ENCODE measurements around the gene RFC2.

RFC2 gene

DNA sequence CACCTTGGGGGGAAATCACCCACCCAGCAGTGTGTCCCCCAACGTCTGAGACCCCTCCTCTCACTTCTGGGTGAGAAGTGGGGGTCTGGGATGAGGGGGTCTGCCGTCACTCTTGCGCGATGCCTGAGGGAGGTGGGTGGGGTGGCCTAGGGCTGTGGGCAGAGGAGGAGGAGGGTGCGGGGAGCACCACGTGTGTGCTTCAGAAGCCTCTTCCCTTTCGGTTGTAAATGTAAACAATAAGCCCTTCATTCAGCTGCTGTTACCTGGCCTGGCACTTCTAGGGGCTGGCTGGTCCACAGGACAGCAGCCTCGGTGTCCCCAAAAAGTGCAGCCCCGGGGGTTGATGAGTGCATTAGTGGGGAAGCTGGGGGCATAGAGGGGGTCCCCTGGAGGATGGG, 36.4 kb upstream of the RFC2 start:
- H3K4me3 ChIP-seq (ENCODE audit: low read depth in 1 of 2, low read length in 2 of 2) = peak overlapping the region; percentile 65 to 74
- H3K27me3 ChIP-seq (ENCODE audit: low read depth, low read length) = no peaks in the 10 kb centered on the region
- H3K4me1 ChIP-seq (ENCODE audit: control insufficient read depth in 1 of 2, insufficient read depth in 2 of 2, low read length in 2 of 2) = peaks cover 17 to 44% of the 10 kb centered on the region in 2 donors
- no peaks in the 10 kb centered on the region for H3K9me3 ChIP-seq (ENCODE audit: control insufficient read depth in 1 of 2, low read length in 2 of 2)
- peak overlapping the region; percentile 45 for H3K27ac ChIP-seq (ENCODE audit: low read length)
- H3K36me3 ChIP-seq (ENCODE audit: control insufficient read depth in 1 of 2, insufficient read depth in 2 of 2, low read length in 2 of 2) = no peaks in the 10 kb centered on the region

DNA sequence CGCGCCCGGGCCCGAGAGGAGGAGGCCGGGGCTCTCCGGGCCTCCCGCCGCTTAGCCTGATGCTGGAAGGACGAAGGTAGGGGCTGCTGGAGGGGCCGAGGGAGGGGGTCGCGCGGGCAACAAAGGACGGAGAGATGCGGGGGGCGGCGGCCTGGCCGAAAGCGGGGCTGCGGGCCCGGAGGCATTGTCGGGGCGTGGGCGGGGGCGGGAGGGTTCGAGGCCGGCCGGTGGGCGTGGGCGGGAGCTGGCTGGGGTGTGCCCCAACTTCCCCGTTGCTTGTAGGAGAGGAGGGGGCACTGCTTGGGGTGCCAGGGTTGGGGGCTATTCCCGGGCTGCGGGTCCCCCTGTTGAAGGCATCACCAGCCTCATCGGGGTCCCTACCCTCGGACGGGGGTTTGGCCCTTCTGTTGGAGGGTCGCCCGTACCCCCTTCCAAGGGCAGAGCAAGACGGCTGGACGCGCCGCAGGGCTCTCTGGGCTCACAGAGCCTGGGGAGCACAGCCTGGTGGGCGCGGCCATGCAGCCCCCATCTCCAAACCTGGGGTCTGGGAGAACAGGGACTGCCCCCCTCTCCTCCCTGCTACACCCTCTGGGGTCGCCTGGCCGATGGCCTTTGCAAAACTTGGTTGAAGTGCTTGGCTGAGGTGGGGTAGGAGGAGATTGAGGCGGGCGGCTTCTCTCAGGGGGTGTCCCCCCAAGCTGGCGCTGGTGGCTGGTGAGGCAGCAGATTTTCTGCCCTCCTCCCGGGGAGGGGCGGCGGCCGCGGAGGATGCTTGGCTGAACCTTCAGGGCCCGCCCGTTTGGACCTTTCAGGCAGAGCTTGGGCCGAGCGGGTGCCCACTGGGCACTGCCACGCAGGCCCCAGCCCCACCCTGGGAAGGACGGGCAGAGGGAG, 35.7 kb upstream of the RFC2 start:
- Histone ChIP-seq H3K36me3 (ENCODE audit: control insufficient read depth in 1 of 2, insufficient read depth in 2 of 2, low read length in 2 of 2) (no peaks in the 10 kb centered on the region), H3K27me3 (ENCODE audit: low read depth, low read length) (no peaks in the 10 kb centered on the region), H3K4me1 (ENCODE audit: control insufficient read depth in 1 of 2, insufficient read depth in 2 of 2, low read length in 2 of 2) (peaks cover 17 to 40% of the 10 kb centered on the region in 2 donors), H3K9me3 (ENCODE audit: control insufficient read depth in 1 of 2, low read length in 2 of 2) (no peaks in the 10 kb centered on the region), H3K27ac (ENCODE audit: low read length) (no peak overlapping the region), H3K4me3 (ENCODE audit: low read depth in 1 of 2, low read length in 2 of 2) (peak overlapping the region; percentile 65 to 74)

DNA sequence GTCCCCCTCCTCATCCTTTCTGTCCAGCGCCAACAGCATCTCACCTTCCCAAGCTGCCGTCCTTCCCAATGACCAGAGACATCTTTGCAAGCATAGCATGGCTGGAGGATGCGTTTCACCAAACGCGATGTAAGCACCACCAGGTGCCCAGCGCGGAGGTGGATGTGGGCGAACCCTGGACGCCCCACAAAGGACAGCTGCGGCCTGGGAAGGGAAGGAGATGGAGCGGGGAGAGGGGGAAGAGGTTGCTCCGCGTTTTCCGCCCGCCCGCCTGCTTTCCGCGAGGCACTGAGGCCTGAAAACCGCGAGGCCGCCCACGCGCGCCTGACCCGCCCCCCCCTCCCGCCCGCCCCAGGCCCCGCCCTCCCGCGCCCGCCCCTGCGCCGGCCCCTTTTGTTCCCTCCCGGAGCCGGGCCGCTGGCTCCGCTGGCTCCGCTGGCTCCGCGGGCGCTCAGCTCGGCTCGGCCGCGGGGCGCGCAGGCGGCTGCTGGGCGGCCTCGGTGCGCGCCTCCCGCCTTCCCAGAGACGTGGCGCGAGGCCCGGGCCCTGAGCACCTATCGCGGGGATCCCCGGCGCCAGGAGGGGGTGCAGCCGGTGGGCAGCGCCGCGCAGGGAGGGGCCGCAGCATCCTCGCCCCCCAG, 34.9 kb upstream of the RFC2 start, which contains the start of gene CLIP2:
Gene CLIP2 (plus strand): TSS at position 390 of the 641 bp plus-strand sequence. CDS start 28,140 bp downstream, outside the sequence.
- Histone ChIP-seq H3K9me3 (ENCODE audit: control insufficient read depth in 1 of 2, low read length in 2 of 2) (no peaks in the 10 kb centered on the region), H3K36me3 (ENCODE audit: control insufficient read depth in 1 of 2, insufficient read depth in 2 of 2, low read length in 2 of 2) (no peaks in the 10 kb centered on the region), H3K27ac (ENCODE audit: low read length) (peak within 1 kb of the TSS; percentile 1), H3K4me3 (ENCODE audit: low read depth in 1 of 2, low read length in 2 of 2) (peak within 1 kb of the TSS; percentile 69 to 74), H3K27me3 (ENCODE audit: low read depth, low read length) (no peaks in the 10 kb centered on the region), H3K4me1 (ENCODE audit: control insufficient read depth in 1 of 2, insufficient read depth in 2 of 2, low read length in 2 of 2) (peaks cover 11 to 34% of the 10 kb centered on the region in 2 donors)

DNA sequence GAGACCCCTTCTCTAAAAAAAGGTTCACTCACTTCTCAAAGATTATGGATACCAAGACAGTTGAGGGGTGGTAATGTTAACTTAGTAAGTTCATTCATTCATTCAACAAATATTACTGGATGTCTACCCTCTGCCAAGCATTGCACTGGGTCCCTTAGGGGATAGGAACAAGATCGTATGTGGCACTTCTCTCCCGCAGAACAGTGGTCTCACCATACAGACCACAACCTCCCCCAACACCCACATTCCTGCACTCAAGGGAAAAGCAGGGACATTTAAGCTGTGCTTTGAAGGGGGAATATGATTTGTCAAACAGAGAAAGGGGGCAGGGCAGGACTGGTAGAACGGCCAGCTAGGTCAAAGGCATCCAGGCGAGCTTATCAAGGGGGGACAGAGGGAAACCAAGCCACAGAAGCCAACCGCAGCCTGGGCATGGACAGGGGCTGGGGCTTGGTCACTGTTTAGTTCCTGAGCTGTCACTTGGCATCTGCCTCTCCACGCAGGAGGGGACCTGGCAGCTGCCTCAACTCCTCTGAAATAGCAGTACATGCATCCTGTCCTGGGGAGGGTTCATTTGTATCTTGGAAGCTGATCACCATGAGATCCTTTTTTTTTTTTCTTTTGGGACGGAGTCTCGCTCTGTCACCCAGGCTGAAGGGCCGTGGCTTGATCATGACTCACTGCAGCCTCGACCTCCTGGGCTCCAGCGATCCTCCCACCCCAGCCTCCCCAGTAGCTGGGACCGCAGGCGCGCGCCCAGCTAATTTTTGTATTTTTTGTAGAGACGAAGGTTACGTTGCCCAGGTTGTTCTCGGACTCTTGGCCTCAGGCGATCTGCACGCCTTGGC, 34.1 kb upstream of the RFC2 start:
- H3K27ac ChIP-seq (ENCODE audit: low read length) = peak overlapping the region; percentile 1

DNA sequence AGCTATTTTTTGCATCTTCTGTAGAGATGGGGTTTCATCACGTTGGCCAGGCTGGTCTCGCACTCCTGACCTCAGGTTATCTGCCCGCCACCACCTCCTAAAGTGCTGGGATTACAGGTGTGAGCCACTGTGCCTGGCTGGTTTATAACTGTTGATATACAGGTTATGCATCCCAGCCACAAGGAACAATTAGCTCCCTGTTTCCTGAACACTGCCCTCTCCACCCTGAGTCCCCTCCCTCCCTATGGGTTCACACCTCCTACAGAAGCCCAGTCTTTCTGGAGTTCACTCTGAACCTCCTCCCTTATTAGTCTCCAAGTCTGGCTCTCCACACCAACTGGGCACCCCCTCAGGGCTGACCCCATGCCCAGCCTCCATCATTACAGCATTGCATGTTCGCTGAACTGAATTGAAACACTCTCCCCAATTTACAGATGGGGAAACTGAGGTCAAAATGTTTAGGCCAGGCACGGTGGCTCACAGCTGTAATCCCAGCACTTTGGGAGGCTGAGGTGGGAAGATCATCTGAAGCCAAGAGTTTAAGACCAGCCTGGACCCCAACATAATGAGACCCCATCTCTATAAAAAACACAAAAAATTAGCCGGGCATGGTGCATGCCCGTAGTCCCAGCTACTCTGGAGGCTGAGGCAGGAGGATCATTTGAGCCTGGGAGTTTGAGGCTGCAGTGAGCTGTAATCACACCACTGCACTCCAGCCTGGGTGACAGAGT, 33.3 kb upstream of the RFC2 start:
- no peak overlapping the region for H3K4me3 ChIP-seq (ENCODE audit: low read depth in 1 of 2, low read length in 2 of 2)
- peaks cover 11 to 25% of the 10 kb centered on the region in 2 donors for H3K4me1 ChIP-seq (ENCODE audit: control insufficient read depth in 1 of 2, insufficient read depth in 2 of 2, low read length in 2 of 2)
- no peaks in the 10 kb centered on the region for H3K36me3 ChIP-seq (ENCODE audit: control insufficient read depth in 1 of 2, insufficient read depth in 2 of 2, low read length in 2 of 2)
- no peak overlapping the region for H3K27ac ChIP-seq (ENCODE audit: low read length)
- H3K9me3 ChIP-seq (ENCODE audit: control insufficient read depth in 1 of 2, low read length in 2 of 2) = no peaks in the 10 kb centered on the region
- H3K27me3 ChIP-seq (ENCODE audit: low read depth, low read length) = no peaks in the 10 kb centered on the region

More for the DNA sequence above, 34.1 kb upstream of the RFC2 start:
- Histone ChIP-seq H3K27me3 (ENCODE audit: low read depth, low read length) (no peaks in the 10 kb centered on the region), H3K4me3 (ENCODE audit: low read depth in 1 of 2, low read length in 2 of 2) (peak overlapping the region; percentile 58 to 69), H3K4me1 (ENCODE audit: control insufficient read depth in 1 of 2, insufficient read depth in 2 of 2, low read length in 2 of 2) (peaks cover 11 to 30% of the 10 kb centered on the region in 2 donors), H3K9me3 (ENCODE audit: control insufficient read depth in 1 of 2, low read length in 2 of 2) (no peaks in the 10 kb centered on the region), H3K36me3 (ENCODE audit: control insufficient read depth in 1 of 2, insufficient read depth in 2 of 2, low read length in 2 of 2) (no peaks in the 10 kb centered on the region)

DNA sequence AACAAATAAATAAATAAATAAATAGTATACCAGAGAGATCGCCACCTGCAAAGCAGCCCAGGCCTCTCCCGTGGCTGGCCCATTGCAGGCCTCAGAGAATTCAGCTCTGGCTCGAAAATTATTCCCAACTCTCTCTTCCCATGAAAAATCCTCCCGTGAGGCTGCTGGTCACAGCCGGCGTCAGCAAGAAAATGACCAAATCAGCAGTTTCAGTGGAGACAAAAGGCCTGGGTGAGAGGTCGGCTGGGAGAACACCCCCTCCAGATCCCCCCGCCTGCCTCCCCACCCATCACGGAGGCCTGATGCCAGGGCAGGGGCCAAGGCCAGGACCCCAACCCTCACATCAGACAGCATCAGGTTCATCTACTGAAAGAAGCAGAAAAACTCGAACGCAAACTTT, 31.9 kb upstream of the RFC2 start:
- Histone ChIP-seq H3K4me1 (ENCODE audit: control insufficient read depth in 1 of 2, insufficient read depth in 2 of 2, low read length in 2 of 2) (peaks cover 11 to 22% of the 10 kb centered on the region in 2 donors), H3K27me3 (ENCODE audit: low read depth, low read length) (no peaks in the 10 kb centered on the region), H3K9me3 (ENCODE audit: control insufficient read depth in 1 of 2, low read length in 2 of 2) (no peaks in the 10 kb centered on the region), H3K4me3 (ENCODE audit: low read depth in 1 of 2, low read length in 2 of 2) (no peak overlapping the region), H3K27ac (ENCODE audit: low read length) (no peak overlapping the region), H3K36me3 (ENCODE audit: control insufficient read depth in 1 of 2, insufficient read depth in 2 of 2, low read length in 2 of 2) (no peaks in the 10 kb centered on the region)

DNA sequence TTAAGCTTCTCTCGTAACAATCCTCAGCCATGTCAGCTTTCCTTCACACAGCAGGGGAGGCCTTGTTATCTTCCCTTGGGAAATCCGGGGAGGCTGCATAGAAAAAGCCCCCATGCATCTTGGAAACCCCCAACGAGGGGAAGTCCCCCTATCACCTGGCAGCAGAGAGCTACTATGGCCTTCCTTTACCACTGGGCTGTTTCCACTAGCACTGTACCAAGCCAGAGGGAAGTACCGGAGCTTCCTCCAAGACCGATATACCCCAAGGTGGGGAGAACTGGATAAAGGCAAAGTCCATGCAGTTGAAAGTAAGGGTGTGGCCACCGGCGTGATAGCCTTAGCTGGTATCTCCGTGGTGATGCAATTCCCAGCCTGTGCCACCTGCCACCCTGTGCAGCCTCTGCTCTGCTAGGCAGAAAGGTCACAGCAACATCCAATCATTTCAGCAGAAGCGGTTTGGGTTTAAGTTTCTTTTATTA, 30.6 kb upstream of the RFC2 start:
- Histone ChIP-seq H3K27ac (ENCODE audit: low read length) (peak overlapping the region; percentile 51), H3K9me3 (ENCODE audit: control insufficient read depth in 1 of 2, low read length in 2 of 2) (no peaks in the 10 kb centered on the region), H3K4me3 (ENCODE audit: low read depth in 1 of 2, low read length in 2 of 2) (no peak overlapping the region), H3K4me1 (ENCODE audit: control insufficient read depth in 1 of 2, insufficient read depth in 2 of 2, low read length in 2 of 2) (peaks cover 4 to 10% of the 10 kb centered on the region in 2 donors), H3K36me3 (ENCODE audit: control insufficient read depth in 1 of 2, insufficient read depth in 2 of 2, low read length in 2 of 2) (no peaks in the 10 kb centered on the region), H3K27me3 (ENCODE audit: low read depth, low read length) (no peaks in the 10 kb centered on the region)

DNA sequence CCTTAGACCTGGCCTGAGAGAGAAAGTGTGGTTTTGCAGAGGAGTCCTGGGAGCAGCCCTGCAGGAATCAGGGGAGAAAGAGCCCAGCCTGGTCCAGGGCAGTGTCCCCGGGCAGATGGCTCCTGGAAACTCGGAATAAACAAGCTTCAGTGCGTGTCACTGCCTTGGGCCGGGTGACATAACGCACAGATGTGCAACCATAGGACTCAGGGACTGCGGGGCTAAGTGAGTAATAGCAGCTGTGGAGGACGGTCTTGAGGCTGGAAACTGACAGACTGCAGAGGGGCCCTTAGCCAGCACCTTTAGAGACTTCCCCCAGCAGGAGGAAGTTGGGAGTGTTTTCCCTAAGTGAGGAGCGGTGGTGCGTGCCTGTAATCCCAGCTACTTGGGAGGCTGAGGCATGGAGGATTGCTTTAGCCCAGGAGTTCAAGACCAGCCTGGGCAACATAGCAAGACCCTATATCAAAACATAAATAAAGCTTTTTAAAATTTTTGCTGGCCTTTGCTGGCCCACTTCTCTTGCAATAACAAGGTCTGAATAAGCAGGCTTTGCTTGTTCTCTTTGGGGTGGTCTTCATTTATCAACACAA, 29.8 kb upstream of the RFC2 start:
- Histone ChIP-seq H3K36me3 (ENCODE audit: control insufficient read depth in 1 of 2, insufficient read depth in 2 of 2, low read length in 2 of 2) (no peaks in the 10 kb centered on the region), H3K4me3 (ENCODE audit: low read depth in 1 of 2, low read length in 2 of 2) (no peak overlapping the region), H3K9me3 (ENCODE audit: control insufficient read depth in 1 of 2, low read length in 2 of 2) (no peaks in the 10 kb centered on the region), H3K27ac (ENCODE audit: low read length) (no peak overlapping the region), H3K4me1 (ENCODE audit: control insufficient read depth in 1 of 2, insufficient read depth in 2 of 2, low read length in 2 of 2) (peaks cover 8 to 10% of the 10 kb centered on the region in 2 donors), H3K27me3 (ENCODE audit: low read depth, low read length) (no peaks in the 10 kb centered on the region)

DNA sequence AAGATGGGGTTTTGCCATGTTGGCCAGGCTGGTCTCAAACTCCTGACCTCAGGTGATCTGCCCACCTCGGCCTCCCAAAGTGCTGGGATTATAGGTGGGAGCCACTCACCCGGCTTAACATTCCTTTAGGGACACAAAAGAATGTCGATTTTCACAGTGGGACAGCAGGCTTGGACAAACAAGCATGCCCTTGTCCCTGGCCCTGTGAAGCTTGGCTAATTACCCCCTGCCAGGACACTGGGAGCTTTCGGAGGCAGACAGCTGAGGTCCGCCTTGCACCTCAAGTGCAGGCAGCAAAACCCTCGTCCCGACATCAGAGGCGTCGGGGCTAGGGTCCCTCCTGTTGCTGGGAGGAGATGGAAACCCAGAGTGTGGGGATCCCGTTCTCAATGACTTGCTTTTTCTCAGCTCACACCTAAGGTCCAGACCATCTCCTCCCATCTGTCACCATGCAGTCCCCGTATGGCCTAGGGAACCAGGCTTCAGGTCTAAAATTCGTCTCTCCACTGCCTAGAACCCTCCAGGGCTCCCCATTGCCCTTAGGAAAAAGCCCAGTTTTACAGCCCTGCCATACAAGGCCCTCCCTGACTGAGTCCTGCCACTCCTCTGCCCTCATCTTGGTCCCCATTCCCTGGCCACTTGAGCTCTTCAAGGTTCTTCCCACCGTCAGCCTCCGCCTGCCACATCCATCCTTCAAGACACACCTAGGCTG, 28.7 kb upstream of the RFC2 start:
- peaks cover under 1 to 4% of the 10 kb centered on the region in 2 donors for H3K4me1 ChIP-seq (ENCODE audit: control insufficient read depth in 1 of 2, insufficient read depth in 2 of 2, low read length in 2 of 2)
- H3K4me3 ChIP-seq (ENCODE audit: low read depth in 1 of 2, low read length in 2 of 2) = no peak overlapping the region
- H3K27ac ChIP-seq (ENCODE audit: low read length) = no peak overlapping the region
- no peaks in the 10 kb centered on the region for H3K9me3 ChIP-seq (ENCODE audit: control insufficient read depth in 1 of 2, low read length in 2 of 2)
- no peaks in the 10 kb centered on the region for H3K27me3 ChIP-seq (ENCODE audit: low read depth, low read length)
- no peaks in the 10 kb centered on the region for H3K36me3 ChIP-seq (ENCODE audit: control insufficient read depth in 1 of 2, insufficient read depth in 2 of 2, low read length in 2 of 2)

DNA sequence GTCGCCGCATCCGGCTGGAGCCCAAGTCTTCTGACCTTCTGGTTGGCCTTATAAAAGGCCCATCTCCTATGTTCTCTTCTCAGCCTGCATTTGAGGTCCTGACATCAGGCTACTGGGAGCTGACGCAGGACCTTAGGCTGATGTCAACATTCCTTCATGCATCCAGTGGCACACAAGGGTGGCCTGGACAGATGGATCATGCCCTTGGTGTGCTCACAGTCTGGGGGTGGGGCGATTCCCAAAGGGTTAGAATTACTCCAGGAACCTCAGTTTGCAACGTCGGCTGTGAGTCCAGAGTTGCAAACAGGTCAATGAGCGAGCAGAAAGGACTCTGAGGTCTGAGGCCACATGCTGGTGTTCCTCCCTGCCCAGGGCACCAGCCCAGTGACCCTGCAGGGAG, 26.8 kb upstream of the RFC2 start:
- Histone ChIP-seq H3K4me3 (ENCODE audit: low read depth in 1 of 2, low read length in 2 of 2) (no peak overlapping the region), H3K36me3 (ENCODE audit: control insufficient read depth in 1 of 2, insufficient read depth in 2 of 2, low read length in 2 of 2) (no peaks in the 10 kb centered on the region), H3K27me3 (ENCODE audit: low read depth, low read length) (no peaks in the 10 kb centered on the region), H3K27ac (ENCODE audit: low read length) (no peak overlapping the region), H3K9me3 (ENCODE audit: control insufficient read depth in 1 of 2, low read length in 2 of 2) (no peaks in the 10 kb centered on the region), H3K4me1 (ENCODE audit: control insufficient read depth in 1 of 2, insufficient read depth in 2 of 2, low read length in 2 of 2) (peaks cover 0 to 4% of the 10 kb centered on the region in 2 donors)
